HepG2 (cell line): ENCODE results near the gene SLC7A4. TPM values are rescaled to one million over a fixed set of nuclear protein-coding genes. Genes with fewer than 3 reads are reported as not detected.

Source experiments
- BRD4 ChIP-seq: sonication (generic); formaldehyde crosslinking; IDR thresholded peaks from 2 replicates; pipeline ENCODE4 v1.4.0; 2020; ENCODE audit warnings: missing genetic modification reagents
- CCAR2 ChIP-seq: fragments of 200-400 bp; formaldehyde crosslinking; optimal IDR thresholded peaks from 2 replicates; pipeline ENCODE3; 2018; ENCODE audit warnings: low read depth, mild to moderate bottlenecking, low read length, moderate library complexity
- IRF2 ChIP-seq: IDR thresholded peaks from 2 replicates; pipeline ENCODE4 v1.6.1; 2018; ENCODE audit warnings: missing genetic modification reagents, missing compliant biosample characterization
- KLF16 ChIP-seq, 2 experiments: sonication (generic) in 1 of 2; formaldehyde crosslinking in 1 of 2; IDR thresholded peaks; 2 replicates each; pipeline versions ENCODE4 v1.6.1 to v1.8.0; 2016 to 2023; ENCODE audit warnings: missing genetic modification reagents in 2 of 2, missing compliant biosample characterization in 1 of 2
- RBFOX2 ChIP-seq: fragments of 200-400 bp; formaldehyde crosslinking; IDR thresholded peaks from 2 replicates; pipeline ENCODE4 v1.6.1; 2017; ENCODE audit warnings: low read depth, mild to moderate bottlenecking, low read length
- SNAPC2 ChIP-seq: sonication (generic); formaldehyde crosslinking; IDR thresholded peaks from 2 replicates; pipeline ENCODE4 v1.8.1; 2022; ENCODE audit warnings: mild to moderate bottlenecking, missing genetic modification reagents
- TARDBP ChIP-seq: sonication (generic); formaldehyde crosslinking; IDR thresholded peaks from 2 replicates; pipeline ENCODE4 v1.8.0; 2022; ENCODE audit warnings: mild to moderate bottlenecking, missing genetic modification reagents
- THAP11 ChIP-seq: IDR thresholded peaks from 2 replicates; pipeline ENCODE4 v1.6.1; 2016; ENCODE audit warnings: missing biosample characterization, missing genetic modification reagents
- ZBTB1 ChIP-seq: sonication (generic); formaldehyde crosslinking; IDR thresholded peaks from 2 replicates; pipeline ENCODE4 v1.4.0; 2020; ENCODE audit warnings: missing genetic modification reagents, borderline replicate concordance
- ZBTB20 ChIP-seq: sonication (generic); formaldehyde crosslinking; IDR thresholded peaks from 2 replicates; pipeline ENCODE4 v1.8.1; 2023; ENCODE audit warnings: missing genetic modification reagents, low read depth, mild to moderate bottlenecking, borderline replicate concordance
- ZFP36L2 ChIP-seq: sonication (generic); formaldehyde crosslinking; IDR thresholded peaks from 2 replicates; pipeline ENCODE4 v1.4.0; 2020; ENCODE audit warnings: missing genetic modification reagents
- ZNF317 ChIP-seq: sonication (generic); formaldehyde crosslinking; IDR thresholded peaks from 2 replicates; pipeline ENCODE4 v1.5.0; 2020; ENCODE audit warnings: mild to moderate bottlenecking, missing genetic modification reagents
- ZNF33A ChIP-seq: sonication (generic); formaldehyde crosslinking; IDR thresholded peaks from 2 replicates; pipeline ENCODE4 v1.5.1; 2020; ENCODE audit warnings: missing genetic modification reagents, mild to moderate bottlenecking, moderate library complexity, borderline replicate concordance
- ZNF549 ChIP-seq: sonication (generic); formaldehyde crosslinking; IDR thresholded peaks from 2 replicates; pipeline ENCODE4 v1.5.0; 2020; ENCODE audit warnings: missing genetic modification reagents
- ZNF672 ChIP-seq: sonication (generic); formaldehyde crosslinking; IDR thresholded peaks from 2 replicates; pipeline ENCODE4 v1.8.1; 2022; ENCODE audit warnings: missing genetic modification reagents
- ZNF776 ChIP-seq: sonication (generic); formaldehyde crosslinking; IDR thresholded peaks from 2 replicates; pipeline ENCODE4 v1.4.0; 2020; ENCODE audit warnings: mild to moderate bottlenecking, missing genetic modification reagents
- ZNF879 ChIP-seq: sonication (generic); formaldehyde crosslinking; IDR thresholded peaks from 2 replicates; pipeline ENCODE4 v1.8.1; 2023; ENCODE audit warnings: missing genetic modification reagents
- polyA plus RNA-seq, 8 experiments: library from polyadenylated mRNA; depleted of rRNA in 3 of 8; stranded (reverse) in 7 of 8; unstranded in 1 of 8; fragments of >200 nt; fragmentation: Illumina TruSeq in 4 of 8; extraction: Trizol in 4 of 8; gene quantifications; 2 replicates each; pipeline versions ENCODE4 v1.2.1 to v1.2.3, GENCODE V29; 2011 to 2016; ENCODE audit warnings: low read depth in 4 of 8, missing spikeins in 1 of 8, mixed read lengths in 1 of 8; ENCODE audit not compliant: insufficient read depth in 1 of 8
- total RNA-seq, 5 experiments: library from RNA; depleted of rRNA; stranded (reverse); fragments of >200 nt; fragmentation: Illumina TruSeq; extraction: Trizol; gene quantifications; 2 replicates each; pipeline ENCODE4 v1.2.3, GENCODE V29; 2016; ENCODE audit warnings: low read depth in 1 of 5
- TF ChIP-seq, protein P1 (sequence below): sonication (generic); formaldehyde crosslinking; IDR thresholded peaks from 2 replicates; pipeline ENCODE4 v1.4.0; 2020; ENCODE audit warnings: missing genetic modification reagents, borderline replicate concordance

SLC7A4 gene
- total and polyA plus RNA-seq, 2 of the 13 experiments (the other 11 are each of a cell fraction or from before 2014, with no cell fraction given) = not detected

DNA sequence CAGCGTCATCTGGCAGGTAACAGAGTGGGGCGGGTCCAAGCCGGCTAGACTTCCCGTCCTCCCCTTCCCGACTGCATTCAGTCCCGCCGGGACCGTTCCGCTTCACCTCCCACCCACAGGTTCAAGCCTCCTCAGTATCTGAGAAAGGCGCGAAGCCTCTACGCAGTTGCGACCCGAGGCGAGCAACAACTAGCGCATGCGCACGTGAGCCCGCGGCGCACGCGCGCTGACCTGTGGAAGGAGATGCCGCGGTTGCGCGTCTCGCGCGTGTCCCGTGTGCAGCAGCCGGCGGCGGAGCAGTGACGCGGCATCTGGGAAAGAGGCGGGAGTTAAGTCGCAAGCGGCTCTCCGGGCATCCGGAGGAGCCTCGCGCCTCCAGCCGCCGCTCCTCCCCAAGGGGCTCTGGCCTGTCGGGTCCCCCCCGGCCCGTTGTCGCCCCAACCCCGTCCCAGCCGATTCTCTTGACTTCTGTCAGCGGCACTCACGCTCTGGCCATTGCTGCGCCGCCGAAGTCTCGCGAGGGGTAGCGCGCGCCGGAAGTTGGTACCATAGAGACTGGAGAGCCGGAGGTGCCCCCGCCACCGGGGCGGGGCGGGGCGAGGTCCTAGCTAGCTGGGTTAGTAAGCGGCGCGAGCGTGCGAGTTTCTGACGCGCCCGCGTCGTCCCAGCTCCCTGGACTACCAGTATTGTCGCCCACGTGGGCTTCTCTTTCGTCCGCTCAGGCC, 30.6 kb downstream of the SLC7A4 start, which contains the start of gene THAP7 (continued):
- peak; percentile 11 to 92; a peak in 2 of 4 replicates for TF ChIP-seq KLF16 (CRISPR knock-in tag; IDR thresholded peaks at IDR 0.05)
- TF ChIP-seq SNAPC2 (CRISPR knock-in tag) = no peak; the same call in 1 of the 2 replicates
- peak; percentile 64; the same call in 1 of the 2 replicates for TF ChIP-seq TARDBP
- TF ChIP-seq CCAR2 = no peak
- peak; percentile 94 for TF ChIP-seq ZNF776
- TF ChIP-seq ZNF317 (CRISPR knock-in tag) = peak; percentile 81; the same call in 1 of the 2 replicates
- no peak for TF ChIP-seq ZNF672 (CRISPR knock-in tag)
- TF ChIP-seq RBFOX2 = peak; percentile 95
- no peak for TF ChIP-seq ZNF33A (CRISPR knock-in tag)
- peak; percentile 39; the same call in 1 of the 2 replicates for TF ChIP-seq IRF2
- TF ChIP-seq ZBTB1 (CRISPR knock-in tag) = no peak
- TF ChIP-seq, protein P1, sequence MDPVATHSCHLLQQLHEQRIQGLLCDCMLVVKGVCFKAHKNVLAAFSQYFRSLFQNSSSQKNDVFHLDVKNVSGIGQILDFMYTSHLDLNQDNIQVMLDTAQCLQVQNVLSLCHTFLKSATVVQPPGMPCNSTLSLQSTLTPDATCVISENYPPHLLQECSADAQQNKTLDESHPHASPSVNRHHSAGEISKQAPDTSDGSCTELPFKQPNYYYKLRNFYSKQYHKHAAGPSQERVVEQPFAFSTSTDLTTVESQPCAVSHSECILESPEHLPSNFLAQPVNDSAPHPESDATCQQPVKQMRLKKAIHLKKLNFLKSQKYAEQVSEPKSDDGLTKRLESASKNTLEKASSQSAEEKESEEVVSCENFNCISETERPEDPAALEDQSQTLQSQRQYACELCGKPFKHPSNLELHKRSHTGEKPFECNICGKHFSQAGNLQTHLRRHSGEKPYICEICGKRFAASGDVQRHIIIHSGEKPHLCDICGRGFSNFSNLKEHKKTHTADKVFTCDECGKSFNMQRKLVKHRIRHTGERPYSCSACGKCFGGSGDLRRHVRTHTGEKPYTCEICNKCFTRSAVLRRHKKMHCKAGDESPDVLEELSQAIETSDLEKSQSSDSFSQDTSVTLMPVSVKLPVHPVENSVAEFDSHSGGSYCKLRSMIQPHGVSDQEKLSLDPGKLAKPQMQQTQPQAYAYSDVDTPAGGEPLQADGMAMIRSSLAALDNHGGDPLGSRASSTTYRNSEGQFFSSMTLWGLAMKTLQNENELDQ (CRISPR knock-in tag) = no peak; the same call in 1 of the 2 replicates
- no peak for TF ChIP-seq ZNF549 (CRISPR knock-in tag)
- TF ChIP-seq ZBTB20 = peak; percentile 21; the same call in 1 of the 2 replicates
- peak; percentile 12; the same call in 1 of the 2 replicates for TF ChIP-seq ZNF879 (CRISPR knock-in tag)
- TF ChIP-seq BRD4 (CRISPR knock-in tag) = peak; percentile 92; the same call in 1 of the 2 replicates
- peak; percentile 91 for TF ChIP-seq THAP11 (CRISPR knock-in tag)
- TF ChIP-seq ZFP36L2 (CRISPR knock-in tag) = no peak
